Measurements from ENCODE around the gene MAOB.

MAOB gene

GRCh38 chrX:43718081-43718480, 164.2 kb downstream of the MAOB start:
- no peak for ATAC-seq
- no peak for TF ChIP-seq GLIS3 (CRISPR knock-in tag; IDR thresholded peaks at IDR 0.05)
- no peak for TF ChIP-seq TOX (CRISPR knock-in tag; IDR thresholded peaks at IDR 0.05; ENCODE audit: borderline replicate concordance)
- TF ChIP-seq ZFP3 (CRISPR knock-in tag; IDR thresholded peaks at IDR 0.05): no peak
- TF ChIP-seq POU6F1 (CRISPR knock-in tag; IDR thresholded peaks at IDR 0.05; ENCODE audit: borderline replicate concordance, low read depth): no peak
- TF ChIP-seq CREB5 (CRISPR knock-in tag; IDR thresholded peaks at IDR 0.05; ENCODE audit: low read depth): no peak
- TF ChIP-seq, protein P1, sequence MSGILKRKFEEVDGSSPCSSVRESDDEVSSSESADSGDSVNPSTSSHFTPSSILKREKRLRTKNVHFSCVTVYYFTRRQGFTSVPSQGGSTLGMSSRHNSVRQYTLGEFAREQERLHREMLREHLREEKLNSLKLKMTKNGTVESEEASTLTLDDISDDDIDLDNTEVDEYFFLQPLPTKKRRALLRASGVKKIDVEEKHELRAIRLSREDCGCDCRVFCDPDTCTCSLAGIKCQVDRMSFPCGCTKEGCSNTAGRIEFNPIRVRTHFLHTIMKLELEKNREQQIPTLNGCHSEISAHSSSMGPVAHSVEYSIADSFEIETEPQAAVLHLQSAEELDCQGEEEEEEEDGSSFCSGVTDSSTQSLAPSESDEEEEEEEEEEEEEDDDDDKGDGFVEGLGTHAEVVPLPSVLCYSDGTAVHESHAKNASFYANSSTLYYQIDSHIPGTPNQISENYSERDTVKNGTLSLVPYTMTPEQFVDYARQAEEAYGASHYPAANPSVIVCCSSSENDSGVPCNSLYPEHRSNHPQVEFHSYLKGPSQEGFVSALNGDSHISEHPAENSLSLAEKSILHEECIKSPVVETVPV (CRISPR knock-in tag; IDR thresholded peaks at IDR 0.05): no peak
- TF ChIP-seq ZC3H10 (CRISPR knock-in tag; IDR thresholded peaks at IDR 0.05): no peak
- no peak for TF ChIP-seq ZNF565 (CRISPR knock-in tag; conservative IDR thresholded peaks at IDR 0.05; ENCODE audit: low read depth)
- no peak for TF ChIP-seq PATZ1 (CRISPR knock-in tag; IDR thresholded peaks at IDR 0.05; ENCODE audit: borderline replicate concordance)
- TF ChIP-seq ARNTL (CRISPR knock-in tag; IDR thresholded peaks at IDR 0.05; ENCODE audit: borderline replicate concordance, low read depth): no peak
- no peak for TF ChIP-seq TCF4 (CRISPR knock-in tag; IDR thresholded peaks at IDR 0.05; ENCODE audit: borderline replicate concordance)
- TF ChIP-seq CSDC2 (CRISPR knock-in tag; IDR thresholded peaks at IDR 0.05): no peak
- no peak for TF ChIP-seq ZNF70 (CRISPR knock-in tag; IDR thresholded peaks at IDR 0.05)
- TF ChIP-seq SNAI2 (CRISPR knock-in tag; IDR thresholded peaks at IDR 0.05): no peak
- TF ChIP-seq ISL1 (CRISPR knock-in tag; IDR thresholded peaks at IDR 0.05): no peak
- TF ChIP-seq TSHZ2 (CRISPR knock-in tag; IDR thresholded peaks at IDR 0.05): no peak
- TF ChIP-seq OSR1 (CRISPR knock-in tag; IDR thresholded peaks at IDR 0.05): no peak
- TF ChIP-seq ZFP30 (CRISPR knock-in tag; IDR thresholded peaks at IDR 0.05): no peak
- no peak for TF ChIP-seq BACH2 (CRISPR knock-in tag; IDR thresholded peaks at IDR 0.05; ENCODE audit: borderline replicate concordance)

DNA sequence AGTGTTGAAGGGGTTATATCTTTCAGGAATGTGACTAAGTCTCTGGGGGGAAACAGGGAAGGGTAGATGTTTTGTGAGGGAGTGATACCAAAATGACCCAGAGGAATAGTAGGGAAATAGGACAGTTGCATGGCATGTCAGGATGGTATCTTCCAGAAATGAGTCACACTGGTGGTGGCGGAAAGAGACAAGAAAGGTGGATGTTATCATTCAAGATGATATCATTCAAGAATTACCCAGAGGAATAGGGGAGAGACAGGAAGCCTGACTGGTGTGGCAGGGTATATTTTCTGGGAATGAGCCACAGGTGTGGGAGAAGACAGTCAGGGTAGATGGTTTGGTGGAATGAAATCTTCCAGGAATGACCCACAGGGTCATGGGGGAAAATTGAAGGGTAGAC, 165.1 kb downstream of the MAOB start:
- no peak for ATAC-seq
- no peak for TF ChIP-seq ZFP3 (CRISPR knock-in tag; IDR thresholded peaks at IDR 0.05)
- TF ChIP-seq, protein P1 (CRISPR knock-in tag; IDR thresholded peaks at IDR 0.05): no peak
- TF ChIP-seq ZNF8 (CRISPR knock-in tag; IDR thresholded peaks at IDR 0.05): no peak
- TF ChIP-seq POU6F1 (CRISPR knock-in tag; IDR thresholded peaks at IDR 0.05; ENCODE audit: borderline replicate concordance, low read depth): no peak
- no peak for TF ChIP-seq ZC3H10 (CRISPR knock-in tag; IDR thresholded peaks at IDR 0.05)
- no peak for TF ChIP-seq BACH2 (CRISPR knock-in tag; IDR thresholded peaks at IDR 0.05; ENCODE audit: borderline replicate concordance)
- no peak for TF ChIP-seq TSHZ2 (CRISPR knock-in tag; IDR thresholded peaks at IDR 0.05)
- no peak for TF ChIP-seq PATZ1 (CRISPR knock-in tag; IDR thresholded peaks at IDR 0.05; ENCODE audit: borderline replicate concordance)
